Measurements from ENCODE around the gene LRRC55.

LRRC55 gene

GRCh38 chr11:57239348-57239747 is 57.6 kb downstream of the LRRC55 start:
- DNase-seq = no peak

- no peak for DNase-seq
These were observed 58.3 kb downstream of the LRRC55 start for GRCh38 chr11:57240007-57240406.

- DNase-seq = no peak
These were observed 59.0 kb downstream of the LRRC55 start for GRCh38 chr11:57240757-57241156.

Data from CD4-positive, alpha-beta T cell treated with Interleukin-1 beta for 1 hour (primary cell).